Psoas muscle (tissue), 8 donors: ENCODE measurements around the gene PTGDR2. TPM values are rescaled to one million over a fixed set of nuclear protein-coding genes. Genes with fewer than 3 reads are reported as not detected.
A peak's percentile ranks its signal among the peaks of the same experiment; 100 is the strongest.

Source experiments
- ATAC-seq, 4 donors: fragments of 200-7000 bp; cut with Tn5 transposase; one replicate each; pipeline ENCODE4 v1.9.1; 2020; ENCODE audit warnings: moderate library complexity in 3 of 4, mild to moderate bottlenecking in 2 of 4
- DNase-seq, 2 donors: peaks; one replicate each; pipeline ENCODE4 v3.0.0-alpha.2; 2020
- H3K27ac ChIP-seq: fragments of 200-600 bp; one replicate; pipeline ENCODE4 v1.8.0; 2022
- H3K27me3 ChIP-seq, 3 donors: fragments of 200-600 bp in 1 of 3; one replicate each; pipeline versions ENCODE4 v1.6.1 to v1.8.0; 2013 to 2022; ENCODE audit warnings: low read length in 2 of 3, mild to moderate bottlenecking in 2 of 3, moderate library complexity in 1 of 3; ENCODE audit not compliant: insufficient read depth in 3 of 3
- H3K36me3 ChIP-seq, 2 donors: fragments of 200-600 bp in 1 of 2; one replicate each; pipeline versions ENCODE4 v1.6.1 to v1.8.0; 2013 to 2022; ENCODE audit warnings: low read depth in 1 of 2, mild to moderate bottlenecking in 1 of 2, moderate library complexity in 1 of 2; ENCODE audit not compliant: insufficient read depth in 1 of 2
- H3K4me1 ChIP-seq: fragments of 200-600 bp; one replicate; pipeline ENCODE4 v1.8.0; 2022
- H3K4me3 ChIP-seq: fragments of 200-600 bp; one replicate; pipeline ENCODE4 v1.8.0; 2022; ENCODE audit warnings: mild to moderate bottlenecking
- H3K9me3 ChIP-seq: fragments of 200-600 bp; one replicate; pipeline ENCODE4 v1.8.0; 2022
- CTCF ChIP-seq: fragments of 200-600 bp; IDR thresholded peaks from one replicate; pipeline ENCODE4 v1.8.0; 2022; ENCODE audit warnings: antibody characterized with exemption
- WGBS, 3 donors: extraction: QIAGEN DNeasy Blood & Tissue Kit; methylation state at CpG; one replicate each; pipeline versions ENCODE4 v1.1.6 to v1.1.7; 2013; 5-methylcytosine and 5-hydroxymethylcytosine counted together
- intact Hi-C, 2 donors: fragments of 100-400 bp; cut with DNase I; formaldehyde crosslinking; loops; one replicate each; pipeline versions ENCODE4 v1.11.0 to v1.14.2; 2022
- polyA plus RNA-seq, 3 donors: library from polyadenylated mRNA; stranded (reverse); fragments of 200-250 nt; gene quantifications; one replicate each; pipeline ENCODE4 v1.2.3, GENCODE V29; 2013
- total RNA-seq, 4 donors: library from RNA; stranded (reverse); fragmentation: NEBNext Ultra II Directional in 2 of 4; extraction: Animal tissue kit (Norgen Biotek cat#: 25700) in 2 of 4; gene quantifications; one replicate each; pipeline versions ENCODE4 v1.2.1 to v1.2.4, GENCODE V29; 2021 to 2023
- donor health status: healthy with polysubstance abuse.
- donor health status: DM: no; HTN: no; CAD: no; lungs with moderate emphysema.
- donor health status: Bipolar disorder and iron deficiency.
- donor health status: healthy.
- donor health status: DM: yes; HTN: yes; CAD: no.
- donor health status: DM: no; HTN: no; CAD: no.
- donor health status: DM: no; HTN: no; CAD: no.
- donor health status: DM: yes; HTN: yes; CAD: no.

The PTGDR2 gene
- total and polyA plus RNA-seq, 7 donors, result 0.53 to 13.9 (median 1.2) TPM

DNA sequence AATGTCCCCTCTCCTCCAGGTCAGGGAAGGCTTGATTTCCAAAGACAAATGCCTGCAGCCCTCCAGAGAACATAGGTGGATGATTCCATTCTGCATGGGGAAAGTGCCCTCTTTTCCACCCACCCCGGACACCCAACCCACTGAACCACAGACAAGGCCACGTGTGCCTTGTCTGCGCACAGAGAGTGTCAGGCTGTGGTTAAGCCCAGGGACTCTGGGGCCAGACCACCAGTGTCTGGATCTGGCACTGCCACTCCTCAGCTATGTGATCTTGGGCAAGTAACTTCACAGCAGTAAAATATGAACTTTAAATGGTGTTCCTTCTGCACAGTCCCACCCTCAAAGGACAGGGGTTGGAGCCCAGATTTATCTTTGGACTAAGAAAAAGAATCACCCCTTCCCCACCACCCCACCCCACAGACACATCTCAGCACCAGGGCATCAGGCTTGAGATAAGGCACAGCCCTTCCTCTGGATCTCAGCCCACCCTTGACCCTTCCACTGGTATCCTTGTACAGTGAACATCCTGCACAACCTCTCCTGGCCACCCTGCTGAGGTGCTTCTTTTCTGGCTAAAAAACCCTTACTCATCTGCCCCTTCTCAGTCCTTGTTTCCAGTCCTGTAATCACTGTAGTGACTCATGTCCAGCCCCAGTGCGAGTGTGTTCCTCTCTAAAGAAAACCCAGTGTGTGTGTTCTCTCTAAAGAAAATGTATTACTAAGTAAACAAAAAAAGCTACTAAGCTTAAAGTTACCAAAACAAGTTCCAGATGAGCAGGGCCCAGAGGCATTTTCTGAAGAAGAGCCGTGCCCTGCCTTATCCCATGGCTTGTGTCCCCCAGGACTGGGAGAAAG lies 1.9 kb upstream of the PTGDR2 start:
- ATAC-seq (no peak), DNase-seq (peak in 1 of 2 donors; percentile 6)
- no peaks in the 10 kb centered on the region for H3K4me1 ChIP-seq
- 85 to 91% (median 86%) methylated on average over 5 of the region's 5 CpGs for WGBS, 3 donors
- no peak overlapping the region for H3K4me3 ChIP-seq
- peaks cover 0 to 9% of the 10 kb centered on the region in 2 donors for H3K36me3 ChIP-seq
- intact Hi-C loops, result no loop called here
- no peaks in the 10 kb centered on the region for H3K27me3 ChIP-seq
- TF ChIP-seq CTCF, result no peak
- no peak overlapping the region for H3K27ac ChIP-seq
- no peaks in the 10 kb centered on the region for H3K9me3 ChIP-seq

DNA sequence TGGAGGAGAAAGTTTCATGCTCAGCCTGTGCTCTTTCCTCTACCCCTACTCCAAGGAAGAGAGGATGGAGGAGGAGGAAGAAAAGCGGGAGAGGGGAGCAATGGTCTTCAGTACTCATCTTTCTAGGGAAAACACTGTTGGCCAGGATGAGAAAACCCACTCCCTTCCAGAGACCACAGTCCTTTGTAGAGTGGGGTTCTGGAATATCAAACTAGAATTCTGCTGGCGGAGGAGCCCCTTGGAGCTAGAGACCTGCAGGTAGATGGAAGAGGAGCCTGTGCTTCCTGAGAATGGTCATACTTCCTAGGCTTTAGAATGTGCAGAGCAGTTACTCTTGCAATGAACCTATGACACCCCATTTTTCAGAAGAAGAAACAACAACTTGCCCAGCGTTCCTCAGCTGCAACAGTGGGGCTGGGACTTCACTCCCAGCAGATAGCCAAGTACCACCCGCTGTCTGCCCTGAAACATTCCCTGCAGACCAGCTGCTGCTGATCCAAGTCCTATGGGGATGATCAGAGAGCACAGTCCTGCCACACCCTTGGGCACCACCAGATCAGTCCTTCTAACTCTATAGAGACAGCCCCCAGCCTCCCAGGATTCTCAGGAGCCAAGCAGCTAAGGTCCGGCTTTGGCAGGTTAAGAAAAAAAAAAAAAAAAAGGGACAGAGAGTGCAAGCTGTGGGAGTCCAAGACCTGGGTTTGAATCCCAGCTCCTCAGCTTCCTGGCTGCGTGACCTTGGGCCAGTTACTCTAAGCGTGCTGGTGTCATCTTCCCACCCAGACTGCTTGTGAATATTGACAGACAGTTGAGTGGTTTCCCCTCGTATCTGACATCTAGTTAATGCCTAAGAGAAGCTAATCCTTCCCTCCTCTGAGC lies 664 bp downstream of the PTGDR2 start:
- WGBS, 3 donors, result 37 to 54% (median 40%) methylated on average over 8 of the region's 8 CpGs
- intact Hi-C loops, result no loop called here
- Histone ChIP-seq H3K27me3 (no peaks in the 10 kb centered on the region), H3K27ac (no peak overlapping the region), H3K36me3 (peaks cover 3 to 34% of the 10 kb centered on the region in 2 donors), H3K4me1 (no peaks in the 10 kb centered on the region), H3K4me3 (peak overlapping the region; percentile 34), H3K9me3 (no peaks in the 10 kb centered on the region)
- DNase-seq (peak in 1 of 2 donors; percentile 23), ATAC-seq (no peak)
- no peak for TF ChIP-seq CTCF

GRCh38 chr11:60854140-60854846 lies 1.5 kb downstream of the PTGDR2 start:
- ATAC-seq (no peak), DNase-seq (peak in 1 of 2 donors; percentile 17)
- H3K9me3 ChIP-seq, result no peaks in the 10 kb centered on the region
- no peaks in the 10 kb centered on the region for H3K27me3 ChIP-seq
- WGBS, 3 donors, result 77 to 87% (median 82%) methylated on average over 8 of the region's 8 CpGs
- TF ChIP-seq CTCF, result no peak
- H3K4me3 ChIP-seq, result peak overlapping the region; percentile 34
- H3K27ac ChIP-seq, result no peak overlapping the region
- H3K36me3 ChIP-seq, result peaks cover 3 to 42% of the 10 kb centered on the region in 2 donors
- intact Hi-C loops, result no loop called here
- H3K4me1 ChIP-seq, result no peaks in the 10 kb centered on the region

DNA sequence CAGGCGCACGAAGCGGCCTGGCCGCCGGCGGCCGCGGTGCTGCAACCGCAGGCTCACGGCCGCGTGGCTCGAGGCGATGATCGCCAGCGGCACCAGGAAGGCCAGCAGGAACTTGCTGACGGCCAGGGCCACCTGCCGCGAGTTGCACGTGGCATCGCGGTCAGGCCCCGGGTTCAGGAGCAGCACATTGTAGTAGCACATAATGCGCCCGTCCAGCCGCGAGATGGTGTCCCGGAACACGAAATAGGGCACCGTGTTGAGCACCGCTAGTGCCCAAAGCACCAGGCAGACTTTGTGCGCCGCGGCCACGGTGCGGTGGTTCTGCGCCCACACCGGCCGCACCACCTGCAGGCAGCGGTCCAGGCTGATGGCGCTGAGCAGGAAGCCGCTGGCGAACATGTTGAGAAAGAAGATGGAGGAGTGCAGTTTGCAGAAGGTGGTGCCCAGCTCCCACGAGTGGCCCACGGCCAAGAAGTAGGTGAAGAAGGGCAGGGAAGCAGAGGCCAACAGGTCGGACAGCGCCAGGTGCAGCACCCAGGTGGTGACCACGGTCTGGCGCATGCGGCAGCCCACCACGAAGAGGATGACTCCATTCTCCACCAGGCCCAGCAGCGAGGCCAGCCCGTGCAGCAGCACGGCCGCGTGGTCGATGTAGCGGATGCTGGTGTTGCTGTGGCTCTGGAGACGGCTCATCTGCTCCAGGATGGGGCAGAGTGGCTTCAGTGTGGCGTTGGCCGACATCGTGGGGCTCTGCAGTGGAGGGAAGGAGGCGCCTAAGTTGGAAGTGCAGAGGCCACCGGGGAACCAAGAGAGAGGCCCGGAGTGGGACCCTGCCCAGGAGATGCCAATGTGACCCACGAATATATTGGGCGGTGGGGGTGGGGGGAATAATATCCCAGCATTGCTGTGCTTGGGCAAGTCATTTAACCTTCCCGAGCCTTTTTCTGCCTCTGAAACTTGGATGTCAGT lies 2.5 kb downstream of the PTGDR2 start:
- 87 to 91% (median 89%) methylated on average over 64 to 68 of the region's 68 CpGs for WGBS, 3 donors
- no peak for TF ChIP-seq CTCF
- Histone ChIP-seq H3K27me3 (no peaks in the 10 kb centered on the region), H3K27ac (no peak overlapping the region), H3K9me3 (no peaks in the 10 kb centered on the region), H3K4me1 (no peaks in the 10 kb centered on the region), H3K36me3 (peaks cover 3 to 52% of the 10 kb centered on the region in 2 donors), H3K4me3 (no peak overlapping the region)
- peak in 1 of 2 donors; percentile 43 for DNase-seq
- intact Hi-C loops, result no loop called here
- ATAC-seq, result no peak
